ENCODE measurements around the gene CDH2.

- TF ChIP-seq POLR2AphosphoS5 (IDR thresholded peaks at IDR 0.05) (no peak), CTCF (IDR thresholded peaks at IDR 0.05 in 8 of 11, conservative IDR thresholded peaks at IDR 0.05 in 3 of 11) (no peak), POLR2A (IDR thresholded peaks at IDR 0.05) (no peak)
These were observed 222.7 kb downstream of the CDH2 start for GRCh38 chr18:27954226-27954625.
